ENCODE data around the gene MIS18BP1. TPM values are rescaled to one million over a fixed set of nuclear protein-coding genes. Genes with fewer than 3 reads are reported as not detected.
"Not testable (repeated sequence)": the region's sequence is repeated elsewhere in the genome, so short reads cannot be mapped to it uniquely, and the experiment has no call there.

The MIS18BP1 gene
- total RNA-seq (10 to 100 TPM; 15.5 to 31.4 TPM), polyA plus RNA-seq (10 to 100 TPM in 1 of 2 donors, 1 to 10 TPM in 1; 8.8 to 23.8 TPM)
- long read RNA-seq, donor 1, partial matches to known transcripts: 15 of 18 reads
- long read RNA-seq, donor 1, other reads (novel, unspliced or antisense): 3 of 18 reads
- long read RNA-seq, donor 2, full-length matches to known transcripts: 4 of 14 reads
- long read RNA-seq, donor 2, partial matches to known transcripts: 4 of 14 reads
- long read RNA-seq, donor 2, other reads (novel, unspliced or antisense): 6 of 14 reads

GRCh38 chr14:45253070-45253753 is at the start of gene MIS18BP1:
Gene MIS18BP1, minus strand, starts transcription at chr14:45253202. Its CDS starts 5,916 bp downstream, at chr14:45247286.
- ATAC-seq (ENCODE audit: low FRiP score) (peak; percentile 98), DNase-seq (peak; percentile 97 to 98)
- Histone ChIP-seq H3K4me1 (ENCODE audit: control insufficient read depth in 1 of 2, insufficient read depth in 2 of 2, low read length in 2 of 2) (no peaks in the 10 kb centered on the region), H3K9me3 (ENCODE audit: control insufficient read depth, low read length) (no peaks in the 10 kb centered on the region), H3K27ac (ENCODE audit: low read depth in 1 of 2, low read length in 2 of 2) (peak within 1 kb of the TSS; percentile 43 to 91), H3K36me3 (ENCODE audit: control insufficient read depth in 1 of 2, insufficient read depth in 2 of 2, low read length in 1 of 2) (no peaks in the 10 kb centered on the region), H3K27me3 (ENCODE audit: control insufficient read depth in 1 of 2, insufficient read depth in 2 of 2, low read length in 1 of 2) (no peaks in the 10 kb centered on the region), H3K4me3 (ENCODE audit: low read length in 2 of 2) (peak within 1 kb of the TSS; percentile 79 to 83)
- intact Hi-C loops (cut with DNase I): loop anchor here (2.0 to 5.0 kb wide), 3 partner anchors 116 to 356 kb away; partner anchors contain the start of genes FANCM (in 2 of the 2) and PRPF39 (in 1 of the 2)
- WGBS, 2 donors: 0% methylated on average over 61 of the region's 61 CpGs

GRCh38 chr14:45298423-45299117 is 45.6 kb upstream of the MIS18BP1 start:
- WGBS, 2 donors: 52 to 62% methylated on average over 4 of the region's 4 CpGs
- ATAC-seq (ENCODE audit: low FRiP score) (no peak), DNase-seq (no peak)
- Histone ChIP-seq H3K36me3 (ENCODE audit: control insufficient read depth in 1 of 2, insufficient read depth in 2 of 2, low read length in 1 of 2) (no peaks in the 10 kb centered on the region), H3K27me3 (ENCODE audit: control insufficient read depth in 1 of 2, insufficient read depth in 2 of 2, low read length in 1 of 2) (no peaks in the 10 kb centered on the region), H3K27ac (ENCODE audit: low read depth in 1 of 2, low read length in 2 of 2) (no peak overlapping the region), H3K9me3 (ENCODE audit: control insufficient read depth, low read length) (no peaks in the 10 kb centered on the region), H3K4me1 (ENCODE audit: control insufficient read depth in 1 of 2, insufficient read depth in 2 of 2, low read length in 2 of 2) (no peaks in the 10 kb centered on the region), H3K4me3 (ENCODE audit: low read length in 2 of 2) (no peak overlapping the region)
- intact Hi-C loops (cut with DNase I): no loop called here

GRCh38 chr14:45294796-45295195 is 41.8 kb upstream of the MIS18BP1 start:
- intact Hi-C loops (cut with DNase I); ATAC-seq (ENCODE audit: low FRiP score); H3K9me3 ChIP-seq (ENCODE audit: control insufficient read depth, low read length); H3K4me3 ChIP-seq (ENCODE audit: low read length in 2 of 2); DNase-seq; H3K4me1 ChIP-seq (ENCODE audit: control insufficient read depth in 1 of 2, insufficient read depth in 2 of 2, low read length in 2 of 2); H3K36me3 ChIP-seq (ENCODE audit: control insufficient read depth in 1 of 2, insufficient read depth in 2 of 2, low read length in 1 of 2); H3K27ac ChIP-seq (ENCODE audit: low read depth in 1 of 2, low read length in 2 of 2); H3K27me3 ChIP-seq (ENCODE audit: control insufficient read depth in 1 of 2, insufficient read depth in 2 of 2, low read length in 1 of 2): not testable (repeated sequence)
- WGBS, 2 donors: 36 to 47% methylated on average over 1 of the region's 1 CpG

GRCh38 chr14:45290547-45290946 is 37.5 kb upstream of the MIS18BP1 start:
- intact Hi-C loops (cut with DNase I): no loop called here
- DNase-seq (no peak), ATAC-seq (ENCODE audit: low FRiP score) (no peak)
- Histone ChIP-seq H3K27ac (ENCODE audit: low read depth in 1 of 2, low read length in 2 of 2) (no peak overlapping the region), H3K27me3 (ENCODE audit: control insufficient read depth in 1 of 2, insufficient read depth in 2 of 2, low read length in 1 of 2) (no peaks in the 10 kb centered on the region), H3K4me3 (ENCODE audit: low read length in 2 of 2) (no peak overlapping the region), H3K4me1 (ENCODE audit: control insufficient read depth in 1 of 2, insufficient read depth in 2 of 2, low read length in 2 of 2) (no peaks in the 10 kb centered on the region), H3K36me3 (ENCODE audit: control insufficient read depth in 1 of 2, insufficient read depth in 2 of 2, low read length in 1 of 2) (no peaks in the 10 kb centered on the region), H3K9me3 (ENCODE audit: control insufficient read depth, low read length) (no peaks in the 10 kb centered on the region)

GRCh38 chr14:45287610-45288009 is 34.6 kb upstream of the MIS18BP1 start:
- no peaks in the 10 kb centered on the region for H3K9me3 ChIP-seq (ENCODE audit: control insufficient read depth, low read length)
- no peak overlapping the region for H3K27ac ChIP-seq (ENCODE audit: low read depth in 1 of 2, low read length in 2 of 2)
- WGBS, 2 donors: 47 to 56% methylated on average over 2 of the region's 2 CpGs
- H3K36me3 ChIP-seq (ENCODE audit: control insufficient read depth in 1 of 2, insufficient read depth in 2 of 2, low read length in 1 of 2): no peaks in the 10 kb centered on the region
- no peaks in the 10 kb centered on the region for H3K4me1 ChIP-seq (ENCODE audit: control insufficient read depth in 1 of 2, insufficient read depth in 2 of 2, low read length in 2 of 2)
- H3K4me3 ChIP-seq (ENCODE audit: low read length in 2 of 2): no peak overlapping the region
- intact Hi-C loops (cut with DNase I): no loop called here
- no peaks in the 10 kb centered on the region for H3K27me3 ChIP-seq (ENCODE audit: control insufficient read depth in 1 of 2, insufficient read depth in 2 of 2, low read length in 1 of 2)
- DNase-seq (no peak), ATAC-seq (ENCODE audit: low FRiP score) (no peak)

- Histone ChIP-seq H3K9me3 (ENCODE audit: control insufficient read depth, low read length) (peaks cover 2% of the 10 kb centered on the region), H3K36me3 (ENCODE audit: control insufficient read depth in 1 of 2, insufficient read depth in 2 of 2, low read length in 1 of 2) (no peaks in the 10 kb centered on the region), H3K4me3 (ENCODE audit: low read length in 2 of 2) (no peak overlapping the region), H3K4me1 (ENCODE audit: control insufficient read depth in 1 of 2, insufficient read depth in 2 of 2, low read length in 2 of 2) (no peaks in the 10 kb centered on the region), H3K27me3 (ENCODE audit: control insufficient read depth in 1 of 2, insufficient read depth in 2 of 2, low read length in 1 of 2) (no peaks in the 10 kb centered on the region), H3K27ac (ENCODE audit: low read depth in 1 of 2, low read length in 2 of 2) (no peak overlapping the region)
- 66 to 81% methylated on average over 2 of the region's 2 CpGs for WGBS, 2 donors
- no peak for ATAC-seq (ENCODE audit: low FRiP score)
- intact Hi-C loops (cut with DNase I): no loop called here
- no peak for DNase-seq
Observed at GRCh38 chr14:45284802-45285201, 31.8 kb upstream of the MIS18BP1 start.

- ATAC-seq (ENCODE audit: low FRiP score); H3K27ac ChIP-seq (ENCODE audit: low read depth in 1 of 2, low read length in 2 of 2); intact Hi-C loops (cut with DNase I); H3K27me3 ChIP-seq (ENCODE audit: control insufficient read depth in 1 of 2, insufficient read depth in 2 of 2, low read length in 1 of 2); H3K36me3 ChIP-seq (ENCODE audit: control insufficient read depth in 1 of 2, insufficient read depth in 2 of 2, low read length in 1 of 2); DNase-seq; H3K4me1 ChIP-seq (ENCODE audit: control insufficient read depth in 1 of 2, insufficient read depth in 2 of 2, low read length in 2 of 2); H3K4me3 ChIP-seq (ENCODE audit: low read length in 2 of 2); H3K9me3 ChIP-seq (ENCODE audit: control insufficient read depth, low read length): not testable (repeated sequence)
- 84 to 86% methylated on average over 12 of the region's 12 CpGs for WGBS, 2 donors
Observed at GRCh38 chr14:45281731-45282400, 28.9 kb upstream of the MIS18BP1 start.

GRCh38 chr14:45271858-45272537 is 19.0 kb upstream of the MIS18BP1 start:
- intact Hi-C loops (cut with DNase I): no loop called here
- ATAC-seq (ENCODE audit: low FRiP score) (no peak), DNase-seq (no peak)
- 90% methylated on average over 6 of the region's 6 CpGs for WGBS, 2 donors
- no peaks in the 10 kb centered on the region for H3K9me3 ChIP-seq (ENCODE audit: control insufficient read depth, low read length)
- H3K36me3 ChIP-seq (ENCODE audit: control insufficient read depth in 1 of 2, insufficient read depth in 2 of 2, low read length in 1 of 2): no peaks in the 10 kb centered on the region
- H3K27me3 ChIP-seq (ENCODE audit: control insufficient read depth in 1 of 2, insufficient read depth in 2 of 2, low read length in 1 of 2): no peaks in the 10 kb centered on the region
- H3K4me1 ChIP-seq (ENCODE audit: control insufficient read depth in 1 of 2, insufficient read depth in 2 of 2, low read length in 2 of 2): peaks cover 0 to 2% of the 10 kb centered on the region in 2 donors
- H3K4me3 ChIP-seq (ENCODE audit: low read length in 2 of 2): no peak overlapping the region
- H3K27ac ChIP-seq (ENCODE audit: low read depth in 1 of 2, low read length in 2 of 2): no peak overlapping the region

Data from aorta (tissue), 5 donors.